Neural progenitor cell (in vitro differentiated cells): ENCODE results near the gene FAM163B.

Source experiments
- CTCF ChIP-seq: fragments of 200-600 bp; sonication (generic); IDR thresholded peaks from 2 replicates; pipeline ENCODE4 v1.5.1; 2017; ENCODE audit warnings: antibody characterized with exemption, mild to moderate bottlenecking
- EZH2 ChIP-seq: fragments of 200-600 bp; sonication (generic); IDR thresholded peaks from 2 replicates; pipeline ENCODE4 v1.6.1; 2017; ENCODE audit warnings: antibody characterized with exemption, mild to moderate bottlenecking, moderate library complexity
- EZH2phosphoT487 ChIP-seq: fragments of 200-600 bp; sonication (generic); IDR thresholded peaks from 2 replicates; pipeline ENCODE4 v1.6.1; 2017; ENCODE audit warnings: antibody characterized with exemption

- no peak for TF ChIP-seq EZH2
- no peak for TF ChIP-seq CTCF
- TF ChIP-seq EZH2phosphoT487 = no peak
Measured at GRCh38 chr9:133635098-133635497, 25.9 kb upstream of the FAM163B start.
